Astrocyte (in vitro differentiated cells and primary cell): ENCODE data around the gene ACTR5. TPM values are rescaled to one million over a fixed set of nuclear protein-coding genes. Genes with fewer than 3 reads are reported as not detected.

Source experiments
- DNase-seq: peaks from one replicate; pipeline ENCODE4 v3.0.0-alpha.2; 2010; ENCODE audit warnings: low read depth
- FAIRE-seq: peaks from 2 replicates; lab custom pipeline; 2011; peaks lifted over from hg19 to GRCh38; lab: Jason Lieb, UNC
- H2AFZ ChIP-seq: 2 replicates; pipeline ENCODE4 v1.6.0; 2012; ENCODE audit warnings: low read depth, low read length, inconsistent platforms
- H3K27ac ChIP-seq: 2 replicates; pipeline ENCODE4 v1.5.1; 2011; ENCODE audit warnings: low read depth, low read length, inconsistent platforms
- H3K27me3 ChIP-seq: 2 replicates; pipeline ENCODE4 v1.6.0; 2011; ENCODE audit warnings: low read length, inconsistent platforms; ENCODE audit not compliant: insufficient read depth
- H3K36me3 ChIP-seq: 2 replicates; pipeline ENCODE4 v1.5.1; 2011; ENCODE audit warnings: low read length, inconsistent platforms; ENCODE audit not compliant: insufficient read depth
- H3K4me1 ChIP-seq: 2 replicates; pipeline ENCODE4 v1.5.1; 2011; ENCODE audit warnings: low read length, inconsistent platforms; ENCODE audit not compliant: insufficient read depth
- H3K4me2 ChIP-seq: 2 replicates; pipeline ENCODE4 v1.6.0; 2012; ENCODE audit warnings: low read length, inconsistent platforms
- H3K4me3 ChIP-seq: 2 replicates; pipeline ENCODE4 v1.5.1; 2011; ENCODE audit warnings: low read depth, mild to moderate bottlenecking, low read length, inconsistent platforms; ENCODE audit not compliant: insufficient read depth
- H3K79me2 ChIP-seq: 2 replicates; pipeline ENCODE4 v1.6.0; 2012; ENCODE audit warnings: mild to moderate bottlenecking, low read length, inconsistent platforms; ENCODE audit not compliant: insufficient read depth
- H3K9ac ChIP-seq: 2 replicates; pipeline ENCODE4 v1.6.0; 2012; ENCODE audit warnings: mild to moderate bottlenecking, low read length, inconsistent platforms
- H3K9me3 ChIP-seq: 2 replicates; pipeline ENCODE4 v1.5.1; 2012; ENCODE audit warnings: low read depth, mild to moderate bottlenecking, low read length, inconsistent platforms; ENCODE audit not compliant: insufficient read depth
- H4K20me1 ChIP-seq: 2 replicates; pipeline ENCODE4 v1.6.0; 2012; ENCODE audit warnings: low read length, inconsistent platforms; ENCODE audit not compliant: insufficient read depth
- H3K27ac Mint-ChIP-seq: one replicate; pipeline ENCODE4 v1.8.0; 2021; ENCODE audit warnings: mild to moderate bottlenecking, mixed read lengths; ENCODE audit not compliant: unreplicated experiment
- H3K27me3 Mint-ChIP-seq: one replicate; pipeline ENCODE4 v1.8.0; 2021; ENCODE audit warnings: low read depth, mixed read lengths; ENCODE audit not compliant: unreplicated experiment
- H3K36me3 Mint-ChIP-seq: one replicate; pipeline ENCODE4 v1.8.0; 2021; ENCODE audit warnings: low read depth, mixed read lengths; ENCODE audit not compliant: unreplicated experiment
- H3K4me1 Mint-ChIP-seq: one replicate; pipeline ENCODE4 v1.8.0; 2021; ENCODE audit warnings: low read depth, mixed read lengths; ENCODE audit not compliant: unreplicated experiment
- H3K4me3 Mint-ChIP-seq: one replicate; pipeline ENCODE4 v1.8.0; 2021; ENCODE audit warnings: mild to moderate bottlenecking, moderate library complexity, mixed read lengths; ENCODE audit not compliant: unreplicated experiment
- H3K9me3 Mint-ChIP-seq: one replicate; pipeline ENCODE4 v1.8.0; 2021; ENCODE audit warnings: mild to moderate bottlenecking, mixed read lengths; ENCODE audit not compliant: unreplicated experiment
- CTCF ChIP-seq: IDR thresholded peaks from 2 replicates; pipeline ENCODE4 v1.5.1; 2011; ENCODE audit warnings: low read depth, mild to moderate bottlenecking, inconsistent platforms, low read length, moderate library complexity; ENCODE audit not compliant: insufficient read depth
- EZH2 ChIP-seq: IDR thresholded peaks from 2 replicates; pipeline ENCODE4 v1.6.1; 2012; ENCODE audit warnings: mild to moderate bottlenecking, low read length, inconsistent platforms; ENCODE audit not compliant: insufficient read depth
- total RNA-seq: library from RNA; stranded (reverse); gene quantifications from 2 replicates; pipeline ENCODE4 v1.2.1, GENCODE V29; 2021

The ACTR5 gene
- total RNA-seq, 1 donor from 2014 or later: 4.0 TPM

GRCh38 chr20:38804221-38804620 lies 56.0 kb downstream of the ACTR5 start:
- Histone ChIP-seq H4K20me1 (no peaks in the 10 kb centered on the region), H3K9ac (no peak overlapping the region), H2AFZ (no peak overlapping the region), H3K4me1 (peaks cover 7% of the 10 kb centered on the region), H3K9me3 (no peaks in the 10 kb centered on the region), H3K79me2 (no peaks in the 10 kb centered on the region), H3K4me3 (no peak overlapping the region), H3K27me3 (peaks cover 22% of the 10 kb centered on the region), H3K4me2 (no peak overlapping the region), H3K36me3 (no peaks in the 10 kb centered on the region), H3K27ac (no peak overlapping the region)
- TF ChIP-seq CTCF (no peak), EZH2 (no peak)
- FAIRE-seq: no peak
- Mint-ChIP-seq H3K27ac (no peak overlapping the region), H3K36me3 (no peaks in the 10 kb centered on the region), H3K4me1 (peaks cover 8% of the 10 kb centered on the region), H3K27me3 (peaks cover 17% of the 10 kb centered on the region), H3K9me3 (no peaks in the 10 kb centered on the region), H3K4me3 (peak overlapping the region; percentile 66)
- no peak for DNase-seq

- H3K27ac ChIP-seq: no peak overlapping the region
- Mint-ChIP-seq H3K36me3 (no peaks in the 10 kb centered on the region), H3K4me1 (peaks cover 8% of the 10 kb centered on the region), H3K4me3 (peak overlapping the region; percentile 82), H3K27ac (no peak overlapping the region), H3K27me3 (peaks cover 18% of the 10 kb centered on the region), H3K9me3 (no peaks in the 10 kb centered on the region)
- H3K4me2 ChIP-seq: peak overlapping the region; percentile 86
- H3K36me3 ChIP-seq: no peaks in the 10 kb centered on the region
- no peak for DNase-seq
- peaks cover 7% of the 10 kb centered on the region for H3K4me1 ChIP-seq
- no peaks in the 10 kb centered on the region for H3K79me2 ChIP-seq
- H4K20me1 ChIP-seq: no peaks in the 10 kb centered on the region
- FAIRE-seq: no peak
- TF ChIP-seq CTCF (no peak), EZH2 (no peak)
- peaks cover 22% of the 10 kb centered on the region for H3K27me3 ChIP-seq
- H3K4me3 ChIP-seq: peak overlapping the region; percentile 37
- peak overlapping the region; percentile 71 for H2AFZ ChIP-seq
- H3K9me3 ChIP-seq: no peaks in the 10 kb centered on the region
- H3K9ac ChIP-seq: no peak overlapping the region
Observed at GRCh38 chr20:38804682-38805501, 56.6 kb downstream of the ACTR5 start.

DNA sequence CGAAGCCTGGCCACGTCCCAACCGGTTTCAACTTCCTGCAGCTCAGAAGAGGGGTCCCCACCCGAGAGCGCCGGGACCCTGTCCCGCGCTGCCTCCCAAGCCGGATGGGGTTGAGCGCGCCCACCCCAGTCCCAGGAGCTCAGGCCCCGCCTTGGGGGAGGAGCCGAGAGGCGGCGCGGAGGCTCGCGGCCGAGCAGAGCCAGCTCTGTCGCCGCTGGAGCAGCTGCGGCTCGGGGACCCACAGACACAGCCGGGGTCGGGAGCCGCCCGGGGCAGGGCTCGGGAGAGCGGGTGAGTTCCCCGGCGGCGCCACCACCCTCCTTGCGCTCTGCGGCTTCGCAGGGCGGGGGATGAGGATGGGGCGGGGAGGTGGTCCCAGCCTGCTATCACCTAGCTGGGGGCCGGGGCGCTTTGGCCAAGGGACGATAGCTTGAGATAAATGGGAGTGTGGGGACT lies 57.3 kb downstream of the ACTR5 start, which contains the start of gene PPP1R16B:
TSS of gene PPP1R16B (plus strand) at position 196 of the 456 bp plus-strand sequence. CDS start 30,229 bp downstream, outside the sequence.
- peaks cover 24% of the 10 kb centered on the region for H3K27me3 Mint-ChIP-seq
- FAIRE-seq (no peak), DNase-seq (no peak)
- H3K36me3 ChIP-seq: no peaks in the 10 kb centered on the region
- H3K9me3 Mint-ChIP-seq: no peaks in the 10 kb centered on the region
- no peak within 1 kb of the TSS for H3K27ac ChIP-seq
- H3K79me2 ChIP-seq: no peaks in the 10 kb centered on the region
- no peak for TF ChIP-seq EZH2
- TF ChIP-seq CTCF: no peak
- peak within 1 kb of the TSS; percentile 82 for H3K4me3 Mint-ChIP-seq
- peaks cover 7% of the 10 kb centered on the region for H3K4me1 ChIP-seq
- no peaks in the 10 kb centered on the region for H3K9me3 ChIP-seq
- H4K20me1 ChIP-seq: no peaks in the 10 kb centered on the region
- H3K36me3 Mint-ChIP-seq: peaks cover 2% of the 10 kb centered on the region
- peaks cover 8% of the 10 kb centered on the region for H3K4me1 Mint-ChIP-seq
- H2AFZ ChIP-seq: peak within 1 kb of the TSS; percentile 71
- peaks cover 25% of the 10 kb centered on the region for H3K27me3 ChIP-seq
- peak within 1 kb of the TSS; percentile 37 for H3K4me3 ChIP-seq
- H3K27ac Mint-ChIP-seq: no peak within 1 kb of the TSS
- H3K4me2 ChIP-seq: peak within 1 kb of the TSS; percentile 86
- no peak within 1 kb of the TSS for H3K9ac ChIP-seq
